Esophagus muscularis mucosa (tissue), 4 donors: ENCODE measurements around the gene GAB1. TPM values are rescaled to one million over a fixed set of nuclear protein-coding genes. Genes with fewer than 3 reads are reported as not detected.

Source experiments
- DNase-seq: peaks from one replicate; pipeline ENCODE4 v3.0.0-alpha.2; 2017; ENCODE audit errors: extremely low spot score
- H3K27ac ChIP-seq, 4 donors: fragments of 200-600 bp; sonication (generic); replicated peaks in 1 of 4; 1 replicate in 3 of 4; 2 replicates in 1 of 4; pipeline ENCODE4 v1.5.1; 2016 to 2019; ENCODE audit warnings: mild to moderate bottlenecking in 1 of 4
- H3K27me3 ChIP-seq, 4 donors: fragments of 200-600 bp; sonication (generic); one replicate each; pipeline versions ENCODE4 v1.5.1 to v1.6.0; 2016 to 2019
- H3K36me3 ChIP-seq, 4 donors: fragments of 200-600 bp; sonication (generic); one replicate each; pipeline ENCODE4 v1.5.1; 2016 to 2019
- H3K4me1 ChIP-seq, 4 donors: fragments of 200-600 bp; sonication (generic); one replicate each; pipeline ENCODE4 v1.5.1; 2016 to 2019
- H3K4me3 ChIP-seq, 4 donors: fragments of 200-600 bp; sonication (generic); 1 replicate in 2 of 4; 2 replicates in 2 of 4; pipeline ENCODE4 v1.5.1; 2016 to 2019; ENCODE audit warnings: mild to moderate bottlenecking in 4 of 4, moderate library complexity in 1 of 4
- H3K9me3 ChIP-seq, 4 donors: fragments of 200-600 bp; sonication (generic); 1 replicate in 3 of 4; 2 replicates in 1 of 4; pipeline ENCODE4 v1.5.1; 2016 to 2019
- EP300 ChIP-seq: sonication (generic); formaldehyde crosslinking; IDR thresholded peaks from one replicate; pipeline ENCODE4 v1.6.1; 2017; ENCODE audit warnings: antibody characterized with exemption
- POLR2A ChIP-seq: fragments of 450-650 bp; IDR thresholded peaks from one replicate; pipeline ENCODE4 v1.6.1; 2017; ENCODE audit warnings: antibody characterized with exemption, moderate library complexity, mild to moderate bottlenecking, low read depth
- POLR2AphosphoS5 ChIP-seq, 2 donors: sonication (generic); formaldehyde crosslinking; IDR thresholded peaks; one replicate each; pipeline ENCODE4 v1.6.1; 2017; ENCODE audit warnings: antibody characterized with exemption in 2 of 2
- WGBS: methylation state at CpG from one replicate; pipeline ENCODE4 v1.1.5; 2018; 5-methylcytosine and 5-hydroxymethylcytosine counted together
- intact Hi-C: fragments of 100-400 bp; cut with DNase I; formaldehyde crosslinking; loops from one replicate; pipeline ENCODE4 v1.15.1; 2023
- total RNA-seq, 4 donors: library from RNA; depleted of rRNA; stranded (reverse); fragments of >200 nt; gene quantifications; one replicate each; pipeline versions ENCODE4 v1.1.0 to v1.2.1, GENCODE V29; 2016
- TF ChIP-seq, protein P1 (sequence below), 3 experiments: fragments of 200-600 bp in 2 of 3; fragments of 450-650 bp in 1 of 3; sonication (generic) in 2 of 3; IDR thresholded peaks; one replicate each; pipeline ENCODE4 v1.5.1; 2017 to 2019; ENCODE audit warnings: antibody characterized with exemption in 3 of 3, mild to moderate bottlenecking in 2 of 3, moderate library complexity in 1 of 3

Gene GAB1
- total RNA-seq, 4 donors from 2014 or later: 73.5 to 117 (median 98.8) TPM

DNA sequence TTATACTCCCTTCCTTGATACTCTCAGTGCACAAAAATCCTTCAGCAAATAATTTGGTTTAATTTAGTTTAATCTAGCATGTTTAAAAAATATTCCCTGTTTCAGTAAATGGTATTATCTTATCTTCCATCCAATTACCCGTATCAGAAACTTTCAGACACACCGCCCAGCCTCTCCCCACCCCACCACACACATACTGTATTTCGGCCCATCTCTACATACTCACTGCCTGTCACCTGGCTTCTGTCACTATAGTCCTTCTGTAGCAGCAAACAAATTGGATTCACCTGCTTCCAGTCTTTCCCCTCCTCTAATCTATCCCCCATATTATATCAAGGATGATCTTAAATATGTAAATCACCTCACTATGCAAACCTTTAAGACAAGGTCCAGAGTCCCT, 24.8 kb upstream of the GAB1 start:
- no peak for DNase-seq
- Histone ChIP-seq H3K27me3 (no peaks in the 10 kb centered on the region), H3K4me3 (no peak overlapping the region), H3K27ac (no peak overlapping the region), H3K9me3 (no peaks in the 10 kb centered on the region), H3K36me3 (no peaks in the 10 kb centered on the region), H3K4me1 (peaks cover under 1 to 17% (median 12%) of the 10 kb centered on the region in 4 donors)
- TF ChIP-seq POLR2A (no peak), POLR2AphosphoS5 (IDR thresholded peaks at IDR 0.05) (no peak), EP300 (no peak)
- TF ChIP-seq, protein P1, sequence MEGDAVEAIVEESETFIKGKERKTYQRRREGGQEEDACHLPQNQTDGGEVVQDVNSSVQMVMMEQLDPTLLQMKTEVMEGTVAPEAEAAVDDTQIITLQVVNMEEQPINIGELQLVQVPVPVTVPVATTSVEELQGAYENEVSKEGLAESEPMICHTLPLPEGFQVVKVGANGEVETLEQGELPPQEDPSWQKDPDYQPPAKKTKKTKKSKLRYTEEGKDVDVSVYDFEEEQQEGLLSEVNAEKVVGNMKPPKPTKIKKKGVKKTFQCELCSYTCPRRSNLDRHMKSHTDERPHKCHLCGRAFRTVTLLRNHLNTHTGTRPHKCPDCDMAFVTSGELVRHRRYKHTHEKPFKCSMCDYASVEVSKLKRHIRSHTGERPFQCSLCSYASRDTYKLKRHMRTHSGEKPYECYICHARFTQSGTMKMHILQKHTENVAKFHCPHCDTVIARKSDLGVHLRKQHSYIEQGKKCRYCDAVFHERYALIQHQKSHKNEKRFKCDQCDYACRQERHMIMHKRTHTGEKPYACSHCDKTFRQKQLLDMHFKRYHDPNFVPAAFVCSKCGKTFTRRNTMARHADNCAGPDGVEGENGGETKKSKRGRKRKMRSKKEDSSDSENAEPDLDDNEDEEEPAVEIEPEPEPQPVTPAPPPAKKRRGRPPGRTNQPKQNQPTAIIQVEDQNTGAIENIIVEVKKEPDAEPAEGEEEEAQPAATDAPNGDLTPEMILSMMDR (IDR thresholded peaks at IDR 0.05): no peak
- WGBS: 95% methylated on average over 3 of the region's 3 CpGs
- intact Hi-C loops: no loop called here

DNA sequence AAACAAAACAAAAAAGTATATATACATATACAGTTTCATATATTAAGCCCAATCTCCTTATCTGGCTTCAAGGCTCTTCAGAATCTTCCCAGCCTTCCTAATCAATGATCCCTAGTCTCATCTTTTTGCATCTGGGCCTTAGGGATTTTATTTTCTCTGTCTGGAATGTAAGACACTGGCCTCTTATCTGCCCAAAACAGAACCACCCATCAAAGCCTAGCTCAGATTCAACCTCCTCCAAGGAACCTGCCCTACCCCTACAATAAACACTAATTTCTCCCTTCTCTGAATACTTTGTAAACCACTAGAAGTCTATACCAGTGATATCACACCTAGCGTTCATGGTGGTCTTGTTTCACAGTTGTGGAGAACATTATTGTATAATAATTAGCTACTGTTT, 23.2 kb upstream of the GAB1 start:
- DNase-seq: no peak
- Histone ChIP-seq H3K9me3 (no peaks in the 10 kb centered on the region), H3K4me3 (no peak overlapping the region), H3K4me1 (peaks cover 4 to 26% (median 21%) of the 10 kb centered on the region in 4 donors), H3K27ac (no peak overlapping the region), H3K27me3 (no peaks in the 10 kb centered on the region), H3K36me3 (no peaks in the 10 kb centered on the region)
- intact Hi-C loops: no loop called here
- TF ChIP-seq EP300 (no peak), POLR2AphosphoS5 (IDR thresholded peaks at IDR 0.05) (no peak), POLR2A (no peak)
- TF ChIP-seq, protein P1 (IDR thresholded peaks at IDR 0.05): no peak
- WGBS: 100% methylated on average over 1 of the region's 1 CpG

DNA sequence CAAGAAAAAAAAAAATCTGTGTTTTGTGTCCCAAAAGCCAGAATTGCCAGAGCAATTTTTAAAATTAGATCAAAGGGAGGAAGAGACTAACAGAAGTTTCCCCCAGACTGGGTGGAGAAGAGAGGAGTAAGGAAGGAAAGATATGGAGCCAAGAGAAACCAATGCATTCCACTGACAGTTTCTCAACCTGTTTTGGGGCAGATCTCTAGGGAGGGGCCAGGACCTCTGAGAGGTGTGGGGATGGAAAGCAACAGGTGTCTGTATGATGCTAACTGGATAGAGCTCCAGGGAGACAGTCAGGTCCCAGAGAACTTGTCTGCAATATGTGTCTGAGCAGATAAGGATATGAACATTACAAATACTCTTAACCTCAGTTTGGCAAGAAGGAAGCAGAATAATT, 22.7 kb upstream of the GAB1 start:
- DNase-seq: no peak
- Histone ChIP-seq H3K4me1 (peaks cover 4 to 29% (median 23%) of the 10 kb centered on the region in 4 donors), H3K9me3 (no peaks in the 10 kb centered on the region), H3K36me3 (no peaks in the 10 kb centered on the region), H3K4me3 (no peak overlapping the region), H3K27me3 (no peaks in the 10 kb centered on the region), H3K27ac (no peak overlapping the region)
- intact Hi-C loops: no loop called here
- no peak for TF ChIP-seq POLR2A
- TF ChIP-seq, protein P1 (IDR thresholded peaks at IDR 0.05): no peak
- TF ChIP-seq POLR2AphosphoS5 (IDR thresholded peaks at IDR 0.05): no peak
- TF ChIP-seq EP300: no peak

DNA sequence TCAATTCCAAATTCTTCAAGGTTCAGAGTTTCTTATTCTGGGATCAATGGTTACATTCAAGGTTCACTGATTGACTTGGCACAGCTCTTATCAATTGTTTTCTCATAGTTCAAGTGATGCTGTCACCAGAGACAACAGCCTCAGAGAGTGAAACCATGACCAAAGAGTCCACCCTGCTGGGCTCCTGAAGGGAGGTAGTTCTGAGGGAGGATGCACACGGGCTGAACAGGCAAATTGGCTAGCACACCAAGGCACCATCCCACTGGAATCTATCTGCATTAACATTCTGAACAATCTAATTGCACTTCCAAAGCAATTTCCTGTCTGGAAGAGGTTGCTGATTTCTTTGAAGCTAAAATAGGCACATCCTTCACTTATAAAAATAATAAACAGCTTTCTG, 16.6 kb upstream of the GAB1 start:
- no peak for TF ChIP-seq POLR2A
- no peak for TF ChIP-seq EP300
- no peak for TF ChIP-seq POLR2AphosphoS5 (IDR thresholded peaks at IDR 0.05)
- TF ChIP-seq, protein P1 (IDR thresholded peaks at IDR 0.05): no peak
- WGBS: 22% methylated on average over 1 of the region's 1 CpG
- intact Hi-C loops: no loop called here
- Histone ChIP-seq H3K4me3 (no peak overlapping the region), H3K9me3 (no peaks in the 10 kb centered on the region), H3K27me3 (no peaks in the 10 kb centered on the region), H3K36me3 (no peaks in the 10 kb centered on the region), H3K4me1 (peaks cover 10 to 39% (median 27%) of the 10 kb centered on the region in 4 donors), H3K27ac (peak overlapping the region in 2 of 4 donors; percentile 10 to 32)
- DNase-seq: no peak

DNA sequence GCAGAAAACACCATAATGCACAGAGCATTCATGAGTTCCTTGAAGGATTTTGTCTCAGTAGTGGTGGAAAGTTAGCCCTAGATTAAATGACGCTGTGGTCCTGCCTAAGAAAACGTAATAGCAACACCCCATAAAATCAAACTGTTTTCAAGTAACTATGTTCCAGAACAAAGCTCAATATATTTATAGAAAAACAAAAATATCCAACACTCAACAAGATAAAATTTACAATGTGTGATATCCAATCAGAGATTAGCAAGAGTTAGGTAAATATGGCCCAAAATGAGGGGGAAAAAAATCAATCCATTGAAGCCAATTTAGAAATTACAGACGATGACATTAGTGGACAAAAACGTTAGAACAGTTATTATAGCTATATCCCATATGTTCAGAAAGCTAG, 9.9 kb upstream of the GAB1 start:
- no peaks in the 10 kb centered on the region for H3K9me3 ChIP-seq
- TF ChIP-seq, protein P1 (IDR thresholded peaks at IDR 0.05): no peak
- no peak overlapping the region for H3K4me3 ChIP-seq
- no peak for DNase-seq
- H3K27ac ChIP-seq: no peak overlapping the region
- 89% methylated on average over 4 of the region's 4 CpGs for WGBS
- H3K36me3 ChIP-seq: no peaks in the 10 kb centered on the region
- intact Hi-C loops: no loop called here
- no peaks in the 10 kb centered on the region for H3K4me1 ChIP-seq
- H3K27me3 ChIP-seq: no peaks in the 10 kb centered on the region
